ENCODE results near the gene CASK. TPM values are rescaled to one million over a fixed set of nuclear protein-coding genes. Genes with fewer than 3 reads are reported as not detected.

Gene CASK
- total and polyA plus RNA-seq, 4 donors: 3.6 to 14.8 (median 6.2) TPM

DNA sequence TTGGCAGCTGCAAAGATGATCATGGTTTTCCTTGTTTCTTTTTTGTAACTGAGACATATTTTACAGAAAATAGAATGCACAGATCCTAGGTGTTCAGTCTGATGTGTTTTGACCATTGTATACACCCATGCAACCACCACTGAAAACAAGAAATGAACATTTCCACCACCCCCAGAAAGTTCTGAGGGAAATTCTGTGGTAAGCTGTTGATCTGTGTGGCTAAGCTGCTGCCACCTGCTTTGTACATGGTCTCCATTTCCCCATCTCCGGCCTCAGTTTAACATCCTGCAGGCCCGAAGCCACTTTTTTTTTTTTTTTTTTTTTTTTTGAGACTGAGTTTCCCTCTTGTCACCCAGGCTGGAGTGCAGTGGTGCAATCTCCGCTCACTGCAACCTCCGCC is 411.0 kb downstream of the CASK start:
- H3K27ac ChIP-seq (ENCODE audit: low read depth in 1 of 2, low read length in 2 of 2): no peak overlapping the region
- no peak for DNase-seq (ENCODE audit: low spot score)
- H3K9ac ChIP-seq (ENCODE audit: low read depth in 1 of 2, low read length in 2 of 2): no peak overlapping the region
- no peak for TF ChIP-seq JUND (IDR thresholded peaks at IDR 0.05)
- TF ChIP-seq SP1 (IDR thresholded peaks at IDR 0.05): no peak
- TF ChIP-seq, protein P1, sequence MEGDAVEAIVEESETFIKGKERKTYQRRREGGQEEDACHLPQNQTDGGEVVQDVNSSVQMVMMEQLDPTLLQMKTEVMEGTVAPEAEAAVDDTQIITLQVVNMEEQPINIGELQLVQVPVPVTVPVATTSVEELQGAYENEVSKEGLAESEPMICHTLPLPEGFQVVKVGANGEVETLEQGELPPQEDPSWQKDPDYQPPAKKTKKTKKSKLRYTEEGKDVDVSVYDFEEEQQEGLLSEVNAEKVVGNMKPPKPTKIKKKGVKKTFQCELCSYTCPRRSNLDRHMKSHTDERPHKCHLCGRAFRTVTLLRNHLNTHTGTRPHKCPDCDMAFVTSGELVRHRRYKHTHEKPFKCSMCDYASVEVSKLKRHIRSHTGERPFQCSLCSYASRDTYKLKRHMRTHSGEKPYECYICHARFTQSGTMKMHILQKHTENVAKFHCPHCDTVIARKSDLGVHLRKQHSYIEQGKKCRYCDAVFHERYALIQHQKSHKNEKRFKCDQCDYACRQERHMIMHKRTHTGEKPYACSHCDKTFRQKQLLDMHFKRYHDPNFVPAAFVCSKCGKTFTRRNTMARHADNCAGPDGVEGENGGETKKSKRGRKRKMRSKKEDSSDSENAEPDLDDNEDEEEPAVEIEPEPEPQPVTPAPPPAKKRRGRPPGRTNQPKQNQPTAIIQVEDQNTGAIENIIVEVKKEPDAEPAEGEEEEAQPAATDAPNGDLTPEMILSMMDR (IDR thresholded peaks at IDR 0.05; ENCODE audit: low read depth, low read length, missing input control): no peak
- no peak for TF ChIP-seq FOXA2 (IDR thresholded peaks at IDR 0.05)
- TF ChIP-seq RXRA (IDR thresholded peaks at IDR 0.05): no peak
- no peak for TF ChIP-seq NR2F2 (IDR thresholded peaks at IDR 0.05)
- no peak for TF ChIP-seq ATF3 (IDR thresholded peaks at IDR 0.05)
- no peak for TF ChIP-seq EGR1 (IDR thresholded peaks at IDR 0.05; ENCODE audit: low read depth in 2 of 2)
- no peak for TF ChIP-seq GABPA (IDR thresholded peaks at IDR 0.05 in 1 of 2, conservative IDR thresholded peaks at IDR 0.05 in 1 of 2)
- no peak for TF ChIP-seq MAX (IDR thresholded peaks at IDR 0.05)
- TF ChIP-seq, protein P2, sequence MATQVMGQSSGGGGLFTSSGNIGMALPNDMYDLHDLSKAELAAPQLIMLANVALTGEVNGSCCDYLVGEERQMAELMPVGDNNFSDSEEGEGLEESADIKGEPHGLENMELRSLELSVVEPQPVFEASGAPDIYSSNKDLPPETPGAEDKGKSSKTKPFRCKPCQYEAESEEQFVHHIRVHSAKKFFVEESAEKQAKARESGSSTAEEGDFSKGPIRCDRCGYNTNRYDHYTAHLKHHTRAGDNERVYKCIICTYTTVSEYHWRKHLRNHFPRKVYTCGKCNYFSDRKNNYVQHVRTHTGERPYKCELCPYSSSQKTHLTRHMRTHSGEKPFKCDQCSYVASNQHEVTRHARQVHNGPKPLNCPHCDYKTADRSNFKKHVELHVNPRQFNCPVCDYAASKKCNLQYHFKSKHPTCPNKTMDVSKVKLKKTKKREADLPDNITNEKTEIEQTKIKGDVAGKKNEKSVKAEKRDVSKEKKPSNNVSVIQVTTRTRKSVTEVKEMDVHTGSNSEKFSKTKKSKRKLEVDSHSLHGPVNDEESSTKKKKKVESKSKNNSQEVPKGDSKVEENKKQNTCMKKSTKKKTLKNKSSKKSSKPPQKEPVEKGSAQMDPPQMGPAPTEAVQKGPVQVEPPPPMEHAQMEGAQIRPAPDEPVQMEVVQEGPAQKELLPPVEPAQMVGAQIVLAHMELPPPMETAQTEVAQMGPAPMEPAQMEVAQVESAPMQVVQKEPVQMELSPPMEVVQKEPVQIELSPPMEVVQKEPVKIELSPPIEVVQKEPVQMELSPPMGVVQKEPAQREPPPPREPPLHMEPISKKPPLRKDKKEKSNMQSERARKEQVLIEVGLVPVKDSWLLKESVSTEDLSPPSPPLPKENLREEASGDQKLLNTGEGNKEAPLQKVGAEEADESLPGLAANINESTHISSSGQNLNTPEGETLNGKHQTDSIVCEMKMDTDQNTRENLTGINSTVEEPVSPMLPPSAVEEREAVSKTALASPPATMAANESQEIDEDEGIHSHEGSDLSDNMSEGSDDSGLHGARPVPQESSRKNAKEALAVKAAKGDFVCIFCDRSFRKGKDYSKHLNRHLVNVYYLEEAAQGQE (IDR thresholded peaks at IDR 0.05): no peak
- TF ChIP-seq ZBTB33 (IDR thresholded peaks at IDR 0.05): no peak
- no peak for TF ChIP-seq YY1 (IDR thresholded peaks at IDR 0.05)
- no peaks in the 10 kb centered on the region for H3K9me3 ChIP-seq (ENCODE audit: control insufficient read depth in 4 of 4, low read length in 3 of 4)
- no peaks in the 10 kb centered on the region for H3K27me3 ChIP-seq (ENCODE audit: control insufficient read depth in 4 of 4, insufficient read depth in 4 of 4, low read length in 3 of 4)
- H3K4me3 ChIP-seq (ENCODE audit: low read depth in 1 of 3, low read length in 3 of 3): no peak overlapping the region
- 79% methylated on average over 4 of the region's 4 CpGs for WGBS
- H3K4me1 ChIP-seq (ENCODE audit: control insufficient read depth in 4 of 4, insufficient read depth in 4 of 4, low read length in 3 of 4): no peaks in the 10 kb centered on the region
- H3K36me3 ChIP-seq (ENCODE audit: control insufficient read depth in 4 of 4, insufficient read depth in 3 of 4, low read depth in 1 of 4, low read length in 3 of 4): no peaks in the 10 kb centered on the region

DNA sequence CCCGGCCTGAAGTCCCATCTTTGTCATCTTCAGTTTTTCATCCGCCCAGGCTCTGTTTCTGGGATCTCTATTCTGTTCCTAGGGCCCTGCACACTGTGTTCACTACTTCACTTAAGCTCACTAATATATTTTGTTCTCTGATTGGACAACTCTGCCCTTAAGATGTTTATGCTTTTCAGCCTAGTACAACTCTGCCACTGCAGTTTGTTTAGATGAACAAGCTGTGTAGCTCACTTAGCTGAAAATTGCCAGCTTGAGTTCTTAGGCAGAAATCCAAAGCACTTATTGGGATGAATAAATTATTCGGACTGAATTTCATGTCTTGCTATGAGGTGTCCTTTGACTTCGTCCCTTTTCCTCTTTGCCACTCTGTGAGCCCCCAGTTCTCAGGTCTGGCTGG is 415.4 kb downstream of the CASK start:
- Histone ChIP-seq H3K9me3 (ENCODE audit: control insufficient read depth in 4 of 4, low read length in 3 of 4) (no peaks in the 10 kb centered on the region), H3K4me1 (ENCODE audit: control insufficient read depth in 4 of 4, insufficient read depth in 4 of 4, low read length in 3 of 4) (no peaks in the 10 kb centered on the region), H3K4me3 (ENCODE audit: low read depth in 1 of 3, low read length in 3 of 3) (no peak overlapping the region), H3K9ac (ENCODE audit: low read depth in 1 of 2, low read length in 2 of 2) (no peak overlapping the region), H3K36me3 (ENCODE audit: control insufficient read depth in 4 of 4, insufficient read depth in 3 of 4, low read depth in 1 of 4, low read length in 3 of 4) (no peaks in the 10 kb centered on the region), H3K27me3 (ENCODE audit: control insufficient read depth in 4 of 4, insufficient read depth in 4 of 4, low read length in 3 of 4) (no peaks in the 10 kb centered on the region), H3K27ac (ENCODE audit: low read depth in 1 of 2, low read length in 2 of 2) (no peak overlapping the region)
- 93% methylated on average over 4 of the region's 4 CpGs for WGBS
- no peak for DNase-seq (ENCODE audit: low spot score)
- TF ChIP-seq RXRA (IDR thresholded peaks at IDR 0.05) (no peak), ZBTB33 (IDR thresholded peaks at IDR 0.05) (no peak), YY1 (IDR thresholded peaks at IDR 0.05) (no peak), JUND (IDR thresholded peaks at IDR 0.05) (no peak), HNF4A (conservative IDR thresholded peaks at IDR 0.05) (no peak), ATF3 (IDR thresholded peaks at IDR 0.05) (no peak), NR2F2 (IDR thresholded peaks at IDR 0.05) (no peak), FOXA2 (IDR thresholded peaks at IDR 0.05) (no peak), EGR1 (IDR thresholded peaks at IDR 0.05; ENCODE audit: low read depth in 2 of 2) (no peak), FOXA1 (IDR thresholded peaks at IDR 0.05) (no peak), HNF4G (IDR thresholded peaks at IDR 0.05) (no peak), RAD21 (IDR thresholded peaks at IDR 0.05) (no peak)
- TF ChIP-seq, protein P1 (IDR thresholded peaks at IDR 0.05; ENCODE audit: low read depth, low read length, missing input control): no peak
